ENCODE measurements around the gene EEFSEC.

EEFSEC gene

DNA sequence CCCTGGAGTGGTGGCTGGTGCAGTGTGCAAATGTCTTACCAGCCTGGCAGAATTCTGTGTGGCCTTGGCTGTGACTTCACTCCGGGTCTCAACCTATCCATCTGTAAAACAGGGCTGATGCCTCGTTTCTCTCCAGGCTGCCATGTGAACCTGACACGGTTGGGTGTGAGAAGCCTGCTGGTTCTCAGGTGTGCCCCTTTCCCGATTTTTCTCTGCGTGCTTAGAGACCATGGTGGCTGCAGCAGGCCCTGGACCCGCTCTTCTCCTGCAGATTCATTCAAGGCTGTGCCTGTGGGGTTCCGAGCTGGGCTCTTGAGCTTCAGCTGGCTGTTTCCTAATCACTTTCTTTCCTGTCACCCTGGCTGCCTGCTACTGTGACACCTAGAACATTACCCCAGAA lies 38.9 kb downstream of the EEFSEC start:
- no peaks in the 10 kb centered on the region for H3K9me3 ChIP-seq (ENCODE audit: control insufficient read depth, low read depth, low read length)
- H3K36me3 ChIP-seq (ENCODE audit: control insufficient read depth, low read depth, low read length), result no peaks in the 10 kb centered on the region
- H3K4me1 ChIP-seq (ENCODE audit: control insufficient read depth, low read depth, low read length), result peaks cover 18% of the 10 kb centered on the region

DNA sequence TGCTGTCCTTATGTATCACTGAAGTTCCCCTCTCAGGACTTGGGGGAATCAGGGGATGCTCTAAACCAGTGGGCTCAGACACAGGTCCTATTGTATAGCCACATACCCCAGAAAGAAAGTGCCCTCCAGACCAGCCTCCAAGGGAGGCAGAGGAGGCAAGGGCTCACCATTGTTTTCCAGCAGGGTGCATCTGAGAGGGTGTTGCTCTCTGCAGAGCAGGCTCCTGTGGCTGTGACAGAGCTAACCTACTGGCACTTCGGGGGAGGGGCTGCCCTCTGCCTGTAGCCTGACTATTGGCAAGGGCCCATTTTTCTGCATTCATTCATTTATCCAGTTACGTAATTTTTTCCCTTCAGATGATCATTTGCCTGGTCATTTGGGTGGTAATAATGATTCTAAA lies 39.9 kb downstream of the EEFSEC start:
- H3K36me3 ChIP-seq (ENCODE audit: control insufficient read depth, low read depth, low read length), result no peaks in the 10 kb centered on the region
- H3K9me3 ChIP-seq (ENCODE audit: control insufficient read depth, low read depth, low read length), result no peaks in the 10 kb centered on the region
- no peaks in the 10 kb centered on the region for H3K27me3 ChIP-seq (ENCODE audit: control insufficient read depth, insufficient read depth, low read length)

More for the DNA sequence above, 38.9 kb downstream of the EEFSEC start:
- Histone ChIP-seq H3K4me3 (ENCODE audit: low read length) (no peak overlapping the region), H3K27ac (ENCODE audit: low read length) (no peak overlapping the region), H3K27me3 (ENCODE audit: control insufficient read depth, insufficient read depth, low read length) (no peaks in the 10 kb centered on the region), H3K9ac (ENCODE audit: low read length) (no peak overlapping the region)

DNA sequence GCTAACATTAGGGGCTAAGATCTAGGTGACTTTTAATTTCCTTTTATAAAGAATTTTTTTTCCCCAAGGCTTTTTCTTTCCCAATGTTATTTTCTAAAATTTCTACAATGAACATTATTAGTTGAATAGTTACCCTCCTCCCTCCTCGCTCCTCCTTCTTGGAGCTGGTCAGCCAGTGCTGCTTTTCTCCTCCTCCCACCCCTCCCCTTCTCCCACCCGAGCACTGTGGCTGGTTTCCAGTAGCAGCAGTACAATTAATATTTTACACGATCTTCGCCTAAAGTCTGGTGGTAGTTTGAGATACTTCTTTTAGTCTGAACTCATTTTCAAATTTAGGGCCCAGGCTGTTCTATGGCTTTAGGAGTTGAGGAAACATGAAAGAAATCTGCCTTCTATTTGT lies 41.6 kb downstream of the EEFSEC start:
- no peak overlapping the region for H3K9ac ChIP-seq (ENCODE audit: low read length)
- H3K27me3 ChIP-seq (ENCODE audit: control insufficient read depth, insufficient read depth, low read length), result no peaks in the 10 kb centered on the region
- H3K4me3 ChIP-seq (ENCODE audit: low read length), result no peak overlapping the region
- H3K36me3 ChIP-seq (ENCODE audit: control insufficient read depth, low read depth, low read length), result no peaks in the 10 kb centered on the region
- H3K27ac ChIP-seq (ENCODE audit: low read length), result no peak overlapping the region
- H3K4me1 ChIP-seq (ENCODE audit: control insufficient read depth, low read depth, low read length), result peaks cover 24% of the 10 kb centered on the region
- H3K9me3 ChIP-seq (ENCODE audit: control insufficient read depth, low read depth, low read length), result no peaks in the 10 kb centered on the region

More for the DNA sequence above, 39.9 kb downstream of the EEFSEC start:
- peaks cover 19% of the 10 kb centered on the region for H3K4me1 ChIP-seq (ENCODE audit: control insufficient read depth, low read depth, low read length)
- no peak overlapping the region for H3K27ac ChIP-seq (ENCODE audit: low read length)
- H3K9ac ChIP-seq (ENCODE audit: low read length), result no peak overlapping the region
- H3K4me3 ChIP-seq (ENCODE audit: low read length), result no peak overlapping the region

DNA sequence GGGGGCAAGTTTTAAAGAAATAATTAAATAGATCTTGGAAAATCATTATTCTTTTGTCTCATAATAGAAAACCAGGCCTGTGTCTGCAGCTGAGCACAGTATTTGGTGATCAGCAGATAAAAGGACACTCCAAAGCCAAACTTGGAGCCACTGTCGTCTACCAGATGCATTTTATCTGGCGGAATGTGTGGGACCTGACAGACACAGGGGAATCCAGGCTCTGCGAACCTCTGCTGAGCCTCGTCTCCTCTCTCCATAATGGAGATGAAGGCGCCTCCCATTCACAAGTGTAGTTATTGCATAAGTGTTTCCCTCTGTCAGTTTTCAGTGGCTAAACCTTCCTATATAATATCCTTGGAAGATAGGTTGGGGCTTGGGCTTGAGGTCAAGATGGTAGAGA lies 42.1 kb downstream of the EEFSEC start:
- no peak overlapping the region for H3K9ac ChIP-seq (ENCODE audit: low read length)
- H3K4me3 ChIP-seq (ENCODE audit: low read length), result no peak overlapping the region
- H3K36me3 ChIP-seq (ENCODE audit: control insufficient read depth, low read depth, low read length), result no peaks in the 10 kb centered on the region
- no peaks in the 10 kb centered on the region for H3K27me3 ChIP-seq (ENCODE audit: control insufficient read depth, insufficient read depth, low read length)
- no peaks in the 10 kb centered on the region for H3K9me3 ChIP-seq (ENCODE audit: control insufficient read depth, low read depth, low read length)
- H3K4me1 ChIP-seq (ENCODE audit: control insufficient read depth, low read depth, low read length), result peaks cover 24% of the 10 kb centered on the region
- H3K27ac ChIP-seq (ENCODE audit: low read length), result no peak overlapping the region

DNA sequence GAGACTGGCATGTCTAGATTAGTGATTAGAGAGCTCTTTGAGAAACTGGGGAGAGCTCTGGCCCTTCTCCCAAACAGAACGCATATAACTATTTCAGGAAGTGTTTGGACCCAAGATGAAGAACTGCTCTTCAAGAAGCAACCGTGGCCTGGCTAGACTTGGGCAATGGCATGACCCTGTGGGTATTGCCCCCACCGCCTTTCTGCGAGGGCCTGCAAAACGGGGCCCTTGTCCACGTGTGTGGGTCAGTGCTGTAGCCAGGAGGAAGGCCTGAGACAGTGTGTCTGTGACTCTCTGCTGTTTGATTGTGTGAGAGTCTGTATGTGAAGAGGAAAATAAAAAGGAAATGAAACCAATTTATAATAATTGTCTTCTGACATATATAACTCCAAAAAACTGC lies 42.5 kb downstream of the EEFSEC start:
- H3K4me1 ChIP-seq (ENCODE audit: control insufficient read depth, low read depth, low read length), result peaks cover 24% of the 10 kb centered on the region
- no peak overlapping the region for H3K4me3 ChIP-seq (ENCODE audit: low read length)
- no peaks in the 10 kb centered on the region for H3K36me3 ChIP-seq (ENCODE audit: control insufficient read depth, low read depth, low read length)
- H3K9me3 ChIP-seq (ENCODE audit: control insufficient read depth, low read depth, low read length), result no peaks in the 10 kb centered on the region
- H3K27me3 ChIP-seq (ENCODE audit: control insufficient read depth, insufficient read depth, low read length), result no peaks in the 10 kb centered on the region
- H3K9ac ChIP-seq (ENCODE audit: low read length), result no peak overlapping the region
- no peak overlapping the region for H3K27ac ChIP-seq (ENCODE audit: low read length)

DNA sequence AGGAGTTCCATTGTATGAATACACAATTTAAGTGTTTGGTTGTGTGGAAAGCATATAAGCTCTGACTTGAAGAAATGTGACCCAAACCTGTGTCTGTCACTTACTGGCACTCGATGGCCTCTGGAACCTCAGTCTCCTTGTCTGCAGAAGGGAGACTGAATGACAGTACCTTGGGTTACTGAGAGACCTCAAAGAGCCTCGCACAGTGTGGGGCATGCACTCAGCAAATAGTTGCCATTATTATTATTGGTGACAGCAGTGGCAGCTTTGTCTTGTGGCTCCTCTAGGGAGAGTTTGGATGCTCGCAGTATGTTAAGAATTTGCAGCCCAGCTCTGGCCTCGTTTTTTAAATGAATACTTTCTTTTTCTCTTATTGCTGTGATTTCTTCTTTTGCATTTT lies 43.4 kb downstream of the EEFSEC start:
- no peak overlapping the region for H3K4me3 ChIP-seq (ENCODE audit: low read length)
- no peak overlapping the region for H3K27ac ChIP-seq (ENCODE audit: low read length)
- H3K9ac ChIP-seq (ENCODE audit: low read length), result no peak overlapping the region
- H3K4me1 ChIP-seq (ENCODE audit: control insufficient read depth, low read depth, low read length), result peaks cover 24% of the 10 kb centered on the region
- no peaks in the 10 kb centered on the region for H3K27me3 ChIP-seq (ENCODE audit: control insufficient read depth, insufficient read depth, low read length)
- no peaks in the 10 kb centered on the region for H3K9me3 ChIP-seq (ENCODE audit: control insufficient read depth, low read depth, low read length)
- no peaks in the 10 kb centered on the region for H3K36me3 ChIP-seq (ENCODE audit: control insufficient read depth, low read depth, low read length)

DNA sequence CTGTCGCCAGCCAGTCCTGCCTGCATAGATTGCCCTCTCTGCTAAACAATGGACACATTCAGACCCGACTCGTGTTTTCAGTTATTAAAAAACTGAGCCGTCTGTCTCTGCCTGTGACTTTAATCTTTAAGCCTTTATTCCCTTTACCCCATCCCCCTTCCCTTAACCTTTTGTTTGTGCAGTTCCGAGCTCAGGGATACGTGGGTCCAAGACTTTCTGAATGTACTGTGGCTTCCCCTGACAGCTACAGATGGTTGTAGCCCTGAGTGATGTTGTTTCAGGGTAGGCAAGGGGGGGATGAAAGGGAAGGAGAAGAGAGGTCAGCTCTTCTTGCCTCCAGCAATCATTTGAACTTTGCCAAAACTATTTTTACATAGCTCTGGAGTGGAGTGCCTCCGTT lies 44.6 kb downstream of the EEFSEC start:
- Histone ChIP-seq H3K4me1 (ENCODE audit: control insufficient read depth, low read depth, low read length) (peaks cover 23% of the 10 kb centered on the region), H3K36me3 (ENCODE audit: control insufficient read depth, low read depth, low read length) (no peaks in the 10 kb centered on the region), H3K9me3 (ENCODE audit: control insufficient read depth, low read depth, low read length) (no peaks in the 10 kb centered on the region), H3K9ac (ENCODE audit: low read length) (no peak overlapping the region), H3K4me3 (ENCODE audit: low read length) (no peak overlapping the region), H3K27me3 (ENCODE audit: control insufficient read depth, insufficient read depth, low read length) (no peaks in the 10 kb centered on the region), H3K27ac (ENCODE audit: low read length) (no peak overlapping the region)

DNA sequence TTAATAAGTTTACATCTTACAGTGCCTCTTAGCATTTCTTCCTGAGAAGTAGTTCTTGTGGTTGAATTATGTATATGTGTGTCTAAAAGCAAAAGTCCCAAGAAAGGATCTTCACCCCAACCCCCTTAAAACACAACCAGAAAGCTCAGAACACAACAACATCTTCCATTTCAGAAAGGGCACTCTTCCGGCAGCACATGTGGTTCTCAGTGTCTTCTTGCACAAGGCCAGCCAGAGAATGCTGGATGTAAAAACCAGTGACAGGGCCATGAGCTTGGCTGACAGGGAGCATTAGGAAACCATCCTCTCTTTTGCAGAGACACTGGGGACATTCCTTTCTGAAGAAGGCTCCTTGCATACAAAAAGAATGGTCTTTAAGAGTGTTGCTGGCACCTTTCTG lies 45.0 kb downstream of the EEFSEC start:
- no peak overlapping the region for H3K27ac ChIP-seq (ENCODE audit: low read length)
- no peaks in the 10 kb centered on the region for H3K27me3 ChIP-seq (ENCODE audit: control insufficient read depth, insufficient read depth, low read length)
- H3K9me3 ChIP-seq (ENCODE audit: control insufficient read depth, low read depth, low read length), result no peaks in the 10 kb centered on the region
- H3K4me1 ChIP-seq (ENCODE audit: control insufficient read depth, low read depth, low read length), result peaks cover 18% of the 10 kb centered on the region
- no peak overlapping the region for H3K4me3 ChIP-seq (ENCODE audit: low read length)
- no peaks in the 10 kb centered on the region for H3K36me3 ChIP-seq (ENCODE audit: control insufficient read depth, low read depth, low read length)
- no peak overlapping the region for H3K9ac ChIP-seq (ENCODE audit: low read length)

DNA sequence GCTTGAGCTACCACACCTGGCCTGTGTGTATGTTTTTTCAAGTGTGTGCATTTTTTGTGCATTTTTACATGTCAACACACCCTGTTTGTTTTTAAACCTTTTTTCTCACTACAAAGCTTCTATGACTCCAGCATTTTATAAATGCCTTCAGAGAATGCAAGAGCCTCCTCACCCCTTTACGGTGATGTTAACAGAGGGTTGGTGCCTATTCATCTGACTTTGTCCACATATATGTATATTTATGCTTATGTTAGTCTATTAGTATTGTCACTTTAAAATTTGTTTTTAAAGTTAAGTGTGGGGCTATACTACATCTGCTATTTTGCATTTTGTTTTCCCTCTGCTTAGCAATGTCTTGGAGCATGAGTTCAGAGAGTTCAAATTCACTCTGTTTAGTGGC lies 45.8 kb downstream of the EEFSEC start:
- H3K4me1 ChIP-seq (ENCODE audit: control insufficient read depth, low read depth, low read length), result peaks cover 18% of the 10 kb centered on the region
- H3K4me3 ChIP-seq (ENCODE audit: low read length), result no peak overlapping the region
- H3K27me3 ChIP-seq (ENCODE audit: control insufficient read depth, insufficient read depth, low read length), result no peaks in the 10 kb centered on the region
- no peaks in the 10 kb centered on the region for H3K36me3 ChIP-seq (ENCODE audit: control insufficient read depth, low read depth, low read length)
- H3K9ac ChIP-seq (ENCODE audit: low read length), result no peak overlapping the region
- no peak overlapping the region for H3K27ac ChIP-seq (ENCODE audit: low read length)
- no peaks in the 10 kb centered on the region for H3K9me3 ChIP-seq (ENCODE audit: control insufficient read depth, low read depth, low read length)

DNA sequence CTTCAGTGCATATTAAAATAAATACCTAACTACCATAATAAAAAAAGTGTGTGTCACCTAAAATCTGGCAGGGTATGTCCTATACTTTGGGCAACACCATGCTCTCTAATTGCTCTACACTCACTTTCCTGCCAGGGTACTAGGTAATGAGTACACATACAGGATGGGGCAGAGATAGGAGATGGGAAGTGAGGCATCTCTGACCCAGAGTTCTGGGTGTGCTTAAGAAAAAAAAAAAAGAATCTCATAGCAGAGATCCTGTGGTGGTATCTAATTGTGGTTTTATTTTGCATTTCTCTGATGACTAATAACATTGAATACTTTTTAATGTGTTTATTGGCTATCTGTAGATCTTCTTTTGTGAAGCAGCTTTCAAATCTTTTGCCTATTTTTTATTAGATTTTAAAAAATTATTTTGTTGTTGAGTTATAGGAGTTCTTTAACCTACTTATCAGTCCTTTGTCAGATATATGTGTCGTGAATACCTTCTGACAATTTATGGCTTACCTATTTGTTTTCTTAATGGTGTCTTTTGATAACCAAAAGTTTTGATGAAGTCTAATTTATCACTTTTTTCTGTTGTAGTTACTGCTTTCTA lies 48.0 kb downstream of the EEFSEC start:
- no peaks in the 10 kb centered on the region for H3K9me3 ChIP-seq (ENCODE audit: control insufficient read depth, low read depth, low read length)
- no peak overlapping the region for H3K27ac ChIP-seq (ENCODE audit: low read length)
- H3K4me1 ChIP-seq (ENCODE audit: control insufficient read depth, low read depth, low read length), result peaks cover 13% of the 10 kb centered on the region
- no peaks in the 10 kb centered on the region for H3K36me3 ChIP-seq (ENCODE audit: control insufficient read depth, low read depth, low read length)
- no peak overlapping the region for H3K4me3 ChIP-seq (ENCODE audit: low read length)
- no peaks in the 10 kb centered on the region for H3K27me3 ChIP-seq (ENCODE audit: control insufficient read depth, insufficient read depth, low read length)
- no peak overlapping the region for H3K9ac ChIP-seq (ENCODE audit: low read length)

DNA sequence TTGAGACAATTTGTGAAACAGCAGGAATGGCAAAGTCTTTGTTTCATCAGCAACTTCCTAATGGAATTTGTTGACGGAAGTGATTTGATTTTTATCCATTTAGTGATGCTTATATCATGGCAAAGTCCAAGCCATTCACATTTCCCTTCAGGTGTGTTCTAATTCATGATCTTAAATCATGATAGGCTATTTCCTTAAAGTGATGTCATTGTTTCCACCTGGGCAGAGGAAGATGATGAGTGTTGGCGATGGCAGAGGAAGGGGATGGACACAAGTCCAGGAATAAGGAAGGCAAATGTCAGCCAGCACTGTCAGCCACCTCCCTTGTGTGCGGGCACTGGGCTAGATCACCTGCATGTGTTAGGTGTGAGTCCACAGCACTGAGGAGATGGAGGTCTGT lies 49.9 kb downstream of the EEFSEC start:
- H3K4me3 ChIP-seq (ENCODE audit: low read length), result no peak overlapping the region
- no peaks in the 10 kb centered on the region for H3K9me3 ChIP-seq (ENCODE audit: control insufficient read depth, low read depth, low read length)
- H3K36me3 ChIP-seq (ENCODE audit: control insufficient read depth, low read depth, low read length), result no peaks in the 10 kb centered on the region
- no peak overlapping the region for H3K9ac ChIP-seq (ENCODE audit: low read length)
- peaks cover 5% of the 10 kb centered on the region for H3K4me1 ChIP-seq (ENCODE audit: control insufficient read depth, low read depth, low read length)
- H3K27ac ChIP-seq (ENCODE audit: low read length), result no peak overlapping the region
- H3K27me3 ChIP-seq (ENCODE audit: control insufficient read depth, insufficient read depth, low read length), result no peaks in the 10 kb centered on the region

DNA sequence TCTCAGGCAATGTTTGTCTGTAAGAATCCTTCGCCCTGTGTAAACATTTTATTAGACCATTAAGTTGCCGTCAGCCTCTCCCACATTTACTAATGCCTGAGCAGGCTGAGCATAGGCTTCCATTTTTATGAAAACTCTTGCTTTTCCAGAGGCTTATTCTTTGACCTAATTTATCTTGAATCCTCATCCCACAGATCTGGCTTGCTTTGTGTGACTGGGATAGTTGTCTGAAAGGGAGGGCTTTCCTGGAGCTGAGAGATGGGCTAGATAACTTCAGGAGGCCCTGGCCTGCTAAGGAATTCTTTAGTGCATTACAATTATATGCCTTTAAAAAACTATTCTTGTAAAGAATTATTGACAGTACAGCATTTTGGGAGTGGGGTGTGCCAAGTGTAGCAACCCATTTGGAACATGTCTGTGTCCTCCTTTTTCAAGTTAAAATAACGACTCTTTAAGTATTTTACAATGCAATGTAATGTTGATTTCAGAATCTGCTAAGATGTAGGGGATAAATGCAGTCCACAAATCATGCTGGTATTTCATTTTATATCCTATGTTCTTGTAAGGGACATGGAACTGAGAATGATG lies 52.4 kb downstream of the EEFSEC start:
- no peak overlapping the region for H3K27ac ChIP-seq (ENCODE audit: low read length)

More for the DNA sequence above, 52.4 kb downstream of the EEFSEC start:
- Histone ChIP-seq H3K36me3 (ENCODE audit: control insufficient read depth, low read depth, low read length) (no peaks in the 10 kb centered on the region), H3K4me3 (ENCODE audit: low read length) (no peak overlapping the region), H3K4me1 (ENCODE audit: control insufficient read depth, low read depth, low read length) (no peaks in the 10 kb centered on the region), H3K9ac (ENCODE audit: low read length) (no peak overlapping the region), H3K9me3 (ENCODE audit: control insufficient read depth, low read depth, low read length) (no peaks in the 10 kb centered on the region), H3K27me3 (ENCODE audit: control insufficient read depth, insufficient read depth, low read length) (no peaks in the 10 kb centered on the region)

All from iPS-18a (cell line).